Epidermal melanocyte (primary cell): ENCODE measurements around the gene VASH1.

Experiments
- DNase-seq: peaks from one replicate; pipeline ENCODE4 v3.0.0; 2011; ENCODE audit warnings: low spot score; ENCODE audit not compliant: insufficient read length

VASH1 gene

GRCh38 chr14:76742185-76742584 lies 19.1 kb upstream of the VASH1 start:
- no peak for DNase-seq

DNA sequence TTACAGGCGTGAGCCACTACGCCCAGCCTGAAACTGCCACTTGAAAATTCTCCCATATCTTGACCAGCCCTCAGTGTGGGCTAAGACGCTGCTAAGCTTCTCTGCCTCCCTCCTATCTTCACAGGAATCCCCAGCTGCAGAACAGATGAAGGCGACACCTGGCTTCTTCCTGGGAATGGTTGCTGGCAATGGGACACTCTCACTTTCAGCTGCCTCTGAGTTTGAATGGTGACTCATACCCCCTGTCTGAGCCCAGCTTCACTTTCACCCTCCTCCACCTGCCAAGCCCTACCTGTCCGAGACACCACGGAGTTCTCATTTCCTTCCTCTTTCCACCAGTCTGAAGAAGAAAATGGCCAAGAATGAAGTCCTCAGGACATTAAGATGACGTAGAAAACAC lies 18.3 kb upstream of the VASH1 start:
- no peak for DNase-seq

DNA sequence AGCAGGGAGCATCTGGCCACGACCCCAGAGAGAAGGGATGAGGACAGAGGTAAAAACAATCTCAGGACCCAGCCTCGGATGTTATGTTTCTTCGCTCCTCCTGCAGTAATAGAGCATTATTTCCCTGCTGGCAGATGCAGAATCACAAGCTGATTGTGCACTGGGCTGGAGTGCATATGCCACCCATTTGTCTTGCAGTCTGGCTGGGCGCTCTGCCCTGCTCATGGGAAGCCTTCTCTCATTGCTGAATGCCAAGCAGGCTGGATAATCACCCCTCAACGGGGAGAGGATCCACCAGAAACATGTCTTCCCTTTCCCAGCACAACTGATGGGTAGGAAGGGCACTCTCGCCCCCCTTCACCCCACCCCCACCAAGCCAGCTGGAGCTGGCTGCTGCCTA lies 8.5 kb upstream of the VASH1 start:
- no peak for DNase-seq

DNA sequence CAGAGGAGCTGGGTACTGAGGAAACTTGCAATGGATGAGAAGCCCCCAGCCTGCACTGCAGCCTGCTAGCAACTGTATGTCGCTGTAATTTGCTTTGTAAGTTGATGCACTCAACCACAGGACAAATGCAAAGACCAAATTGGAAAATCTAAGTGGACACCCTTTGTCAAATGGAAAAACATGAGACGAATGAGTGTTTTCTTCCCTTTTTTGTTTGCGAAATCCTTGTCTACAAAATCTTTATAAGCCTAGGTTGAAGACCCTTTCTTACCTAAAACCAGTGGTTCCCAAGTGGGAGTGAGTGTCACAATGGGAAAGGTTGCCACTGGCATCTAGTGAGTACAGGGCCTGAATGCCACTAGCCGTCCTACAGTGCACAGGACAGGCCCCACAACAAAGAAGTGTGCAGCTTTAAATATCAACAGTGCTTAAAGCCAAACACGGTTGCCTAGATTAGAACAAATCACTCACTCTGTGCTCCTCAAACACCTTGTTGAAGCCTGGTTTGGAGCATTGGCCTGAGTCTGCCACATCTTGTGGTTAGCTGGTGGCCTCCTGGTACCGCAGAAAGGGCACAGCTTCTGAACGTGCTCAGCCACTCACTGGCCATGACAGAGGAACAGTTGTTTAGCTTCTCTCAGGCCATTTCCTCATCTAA lies 7.6 kb upstream of the VASH1 start:
- DNase-seq, result no peak

DNA sequence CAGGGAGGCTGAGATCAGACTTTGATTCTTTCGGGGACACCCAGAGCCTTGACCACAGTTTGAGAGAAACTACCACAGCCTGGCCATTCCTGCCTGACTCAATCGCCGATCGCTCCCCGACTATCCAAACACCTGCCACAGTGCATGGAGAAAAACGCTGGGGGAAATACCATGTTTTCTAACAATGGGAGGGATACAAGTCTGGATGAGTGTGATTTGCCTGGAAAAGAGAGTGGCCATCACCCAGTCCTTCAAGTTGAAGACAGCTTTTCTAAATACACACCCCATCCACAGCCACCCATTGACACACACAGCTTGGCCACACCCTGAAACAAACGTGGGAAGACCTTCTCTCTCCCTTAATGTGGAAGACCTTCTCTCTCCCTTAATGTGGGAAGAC lies 6.7 kb upstream of the VASH1 start:
- no peak for DNase-seq

DNA sequence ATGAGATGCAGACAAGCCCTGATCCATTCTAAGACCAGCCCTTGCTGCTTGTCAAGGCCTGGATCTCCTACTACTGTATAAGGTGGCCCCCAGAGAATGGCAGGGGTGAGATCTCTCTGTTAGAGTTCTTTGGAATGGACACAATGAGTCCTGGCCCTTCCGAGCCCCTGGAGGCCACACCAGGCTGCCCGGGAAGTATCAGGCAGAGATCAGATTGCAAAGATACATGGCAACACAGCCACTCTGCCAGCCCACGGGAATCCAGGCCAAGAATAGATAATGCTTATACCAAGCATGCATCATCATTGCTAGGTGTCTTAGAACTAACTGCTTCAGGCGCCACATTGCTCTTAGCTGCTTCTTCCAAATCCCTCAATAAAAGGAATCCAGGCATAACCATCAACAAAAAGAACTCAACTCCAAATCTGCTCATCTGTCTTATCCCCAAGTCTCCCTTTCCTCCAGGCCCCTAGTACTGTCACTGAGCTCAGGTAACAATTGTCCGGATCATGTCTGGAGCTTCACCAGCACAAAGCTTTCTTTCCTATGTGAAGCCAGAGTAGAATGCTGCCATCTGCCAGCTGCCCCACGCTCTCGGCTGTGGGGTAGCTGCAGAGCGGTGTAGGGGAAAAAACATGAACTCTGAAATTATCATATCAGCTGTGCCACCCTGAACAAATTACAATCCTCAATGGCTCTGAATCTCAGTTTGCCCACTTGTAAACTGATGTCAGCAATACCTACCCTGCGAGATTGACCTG lies 5.5 kb upstream of the VASH1 start:
- no peak for DNase-seq

- no peak for DNase-seq
These were observed 4.9 kb upstream of the VASH1 start for GRCh38 chr14:76756371-76756750.

GRCh38 chr14:76759589-76759988 lies 1.7 kb upstream of the VASH1 start:
- DNase-seq, result no peak

GRCh38 chr14:76760331-76761135 lies 735 bp upstream of the VASH1 start:
- no peak for DNase-seq

DNA sequence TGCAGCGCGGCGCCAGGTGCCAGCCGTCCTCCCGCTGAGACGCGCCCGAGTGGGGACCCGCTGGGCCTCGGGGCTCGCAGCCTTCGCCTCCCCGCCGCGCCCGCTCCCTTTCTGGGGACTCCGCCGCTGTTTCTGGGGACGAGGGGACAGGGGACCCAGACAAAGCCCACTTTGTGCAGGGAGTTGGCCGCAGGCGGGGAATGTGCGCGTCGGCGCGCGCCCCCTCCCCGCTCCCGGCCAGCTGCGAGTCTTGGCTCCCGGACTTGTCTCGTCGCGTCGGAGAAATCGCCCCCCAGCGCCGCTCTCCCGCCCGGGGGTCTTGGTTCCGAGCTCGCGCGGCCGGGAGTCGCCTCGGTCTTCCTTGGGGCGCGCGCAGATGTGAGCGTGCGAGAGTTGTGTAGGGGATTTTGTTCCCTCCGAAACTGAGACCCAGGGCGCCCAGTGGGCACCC lies 717 bp downstream of the VASH1 start:
- DNase-seq, result no peak

- DNase-seq, result no peak
These were observed 1.3 kb downstream of the VASH1 start for GRCh38 chr14:76762411-76763095.

DNA sequence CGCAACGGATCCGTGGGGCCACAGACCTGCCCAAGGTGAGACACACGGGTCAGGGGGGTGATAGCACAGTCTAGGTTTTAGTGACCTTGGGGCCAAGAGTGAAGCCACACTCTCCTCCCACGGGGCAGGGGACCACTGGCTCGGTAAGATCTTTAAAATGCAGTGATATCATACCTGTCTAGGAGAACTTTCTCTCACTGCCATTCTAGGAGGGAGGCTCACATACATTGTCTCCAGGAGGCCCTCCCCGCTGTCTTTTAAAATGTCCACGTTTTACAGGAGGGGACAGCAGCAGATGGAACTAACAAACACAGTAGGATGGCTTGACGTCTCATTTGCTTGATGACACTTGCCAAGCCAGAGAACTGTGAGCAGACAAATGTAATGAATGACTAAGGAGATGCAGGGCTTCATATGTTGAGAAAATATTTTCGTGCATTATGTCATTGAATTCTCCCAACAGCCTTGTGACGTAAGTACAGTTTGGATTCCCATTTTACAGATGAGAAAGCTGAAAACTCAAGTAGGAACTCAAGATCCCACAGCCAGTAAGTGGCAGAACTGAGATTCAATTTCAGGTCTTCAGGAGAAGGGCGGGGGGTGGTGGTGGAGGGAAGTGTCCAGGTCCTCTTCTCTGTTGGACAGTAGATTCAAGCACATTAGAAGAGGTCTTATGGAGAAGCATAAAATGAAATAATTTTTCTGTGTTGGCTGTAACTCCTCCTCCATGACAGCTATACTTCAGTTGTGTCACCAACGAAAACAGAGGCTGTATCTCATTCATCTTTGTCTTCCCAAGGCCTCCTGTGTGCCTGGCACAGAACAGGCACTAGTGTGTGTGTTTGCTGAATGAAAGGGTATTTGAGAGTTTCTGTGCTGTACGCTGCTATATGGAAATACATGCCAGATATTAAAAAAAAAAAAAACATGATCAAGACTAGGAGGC lies 2.1 kb downstream of the VASH1 start:
- DNase-seq, result no peak

DNA sequence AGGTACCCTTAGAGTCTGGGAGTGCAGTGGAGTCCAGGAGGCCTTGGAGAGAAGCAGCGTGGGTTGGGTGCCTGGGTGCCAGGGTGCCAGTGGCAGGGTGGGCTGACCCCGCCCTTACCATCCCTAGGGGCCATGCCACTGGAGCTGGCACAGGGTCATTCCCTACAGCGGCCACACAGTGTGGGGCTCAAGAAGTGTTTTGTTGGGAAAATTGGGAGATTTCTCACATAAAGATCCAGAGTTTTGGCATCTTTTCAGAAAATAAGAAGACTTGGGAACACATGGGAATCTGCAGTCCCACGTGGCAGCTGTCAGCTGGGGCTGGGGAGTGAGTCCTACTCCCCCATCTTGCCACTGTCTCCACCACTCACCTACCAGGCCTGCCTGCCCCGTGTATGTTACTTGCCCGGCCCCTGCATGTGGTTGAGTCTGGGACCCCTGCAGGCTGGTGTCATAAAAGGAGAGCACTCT lies 4.2 kb downstream of the VASH1 start:
- DNase-seq, result no peak

GRCh38 chr14:76767681-76768656 lies 6.7 kb downstream of the VASH1 start:
- no peak for DNase-seq

DNA sequence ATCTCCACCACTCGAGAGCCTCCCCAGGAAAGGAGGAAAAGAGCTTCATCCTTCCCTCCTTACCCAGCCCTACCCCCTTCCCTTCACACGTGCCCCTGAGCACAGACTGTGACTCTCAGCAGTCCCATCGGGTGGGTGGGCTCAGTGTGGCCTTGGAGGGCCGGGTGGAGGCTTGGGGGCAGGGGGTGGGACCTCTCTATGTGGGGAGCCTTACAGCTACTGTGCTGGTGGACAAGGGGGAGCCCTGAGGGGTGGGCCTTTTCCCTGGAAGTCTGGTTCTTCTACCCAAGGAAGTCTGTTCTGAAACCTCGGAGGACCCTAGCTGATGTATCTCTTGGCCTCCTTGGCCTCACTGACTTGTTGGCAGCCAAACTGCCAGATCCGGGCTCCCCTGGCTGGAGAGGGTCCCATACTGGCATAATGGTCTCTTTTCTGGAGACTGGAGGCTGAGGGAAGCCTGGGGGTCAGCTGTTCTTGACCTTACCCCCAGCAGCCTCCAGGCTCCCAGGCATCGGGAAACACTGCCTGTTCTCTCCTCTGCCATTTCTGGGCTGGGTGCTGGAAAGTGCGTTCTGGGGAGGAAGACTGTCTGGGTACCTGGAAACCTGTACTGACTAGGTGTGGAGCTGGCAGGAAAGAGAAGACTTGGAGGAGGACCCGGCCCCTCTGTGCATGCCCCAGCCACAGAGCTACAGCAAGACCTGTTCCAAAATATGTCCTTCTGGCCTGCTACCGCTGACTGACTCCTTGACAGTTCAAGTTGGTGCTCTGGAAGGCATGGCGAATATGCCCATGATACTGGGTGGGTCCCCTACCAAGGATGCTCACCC lies 7.6 kb downstream of the VASH1 start:
- DNase-seq, result no peak

GRCh38 chr14:76769636-76770292 lies 8.5 kb downstream of the VASH1 start:
- DNase-seq, result no peak

- no peak for DNase-seq
These were observed 9.5 kb downstream of the VASH1 start for GRCh38 chr14:76770521-76771436.
